ENCODE measurements around the gene OLFM3. TPM values are rescaled to one million over a fixed set of nuclear protein-coding genes. Genes with fewer than 3 reads are reported as not detected.
A peak's percentile ranks its signal among the peaks of the same experiment; 100 is the strongest.

Gene OLFM3
- total RNA-seq, 1 donor from 2014 or later: 7.5 TPM

DNA sequence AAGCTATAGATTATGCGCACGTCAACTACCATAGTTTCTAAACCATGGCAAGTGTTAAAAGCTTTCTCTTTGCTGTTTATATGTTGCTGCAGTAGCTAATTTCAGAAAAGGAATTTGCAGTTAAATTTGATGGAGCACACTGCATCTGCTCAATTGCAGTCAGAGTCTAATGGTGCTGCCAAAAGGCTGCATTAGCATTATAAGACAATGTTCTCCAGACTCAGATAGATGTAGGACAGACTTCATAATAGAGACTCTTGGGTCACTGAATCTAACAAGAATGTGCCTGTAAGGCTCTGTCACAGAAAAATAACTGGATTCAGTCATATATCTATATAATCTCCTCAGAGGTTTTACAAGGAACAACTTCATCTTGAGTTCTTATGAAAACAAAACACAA is 198.3 kb downstream of the OLFM3 start:
- no peaks in the 10 kb centered on the region for H3K9me3 Mint-ChIP-seq
- H3K27ac Mint-ChIP-seq: peak overlapping the region; percentile 58
- peaks cover 4% of the 10 kb centered on the region for H3K36me3 Mint-ChIP-seq
- H3K4me1 Mint-ChIP-seq: peaks cover 25% of the 10 kb centered on the region
- no peak for DNase-seq (ENCODE audit: low spot score in 2 of 2, unreplicated experiment in 2 of 2)
- TF ChIP-seq, protein P1, sequence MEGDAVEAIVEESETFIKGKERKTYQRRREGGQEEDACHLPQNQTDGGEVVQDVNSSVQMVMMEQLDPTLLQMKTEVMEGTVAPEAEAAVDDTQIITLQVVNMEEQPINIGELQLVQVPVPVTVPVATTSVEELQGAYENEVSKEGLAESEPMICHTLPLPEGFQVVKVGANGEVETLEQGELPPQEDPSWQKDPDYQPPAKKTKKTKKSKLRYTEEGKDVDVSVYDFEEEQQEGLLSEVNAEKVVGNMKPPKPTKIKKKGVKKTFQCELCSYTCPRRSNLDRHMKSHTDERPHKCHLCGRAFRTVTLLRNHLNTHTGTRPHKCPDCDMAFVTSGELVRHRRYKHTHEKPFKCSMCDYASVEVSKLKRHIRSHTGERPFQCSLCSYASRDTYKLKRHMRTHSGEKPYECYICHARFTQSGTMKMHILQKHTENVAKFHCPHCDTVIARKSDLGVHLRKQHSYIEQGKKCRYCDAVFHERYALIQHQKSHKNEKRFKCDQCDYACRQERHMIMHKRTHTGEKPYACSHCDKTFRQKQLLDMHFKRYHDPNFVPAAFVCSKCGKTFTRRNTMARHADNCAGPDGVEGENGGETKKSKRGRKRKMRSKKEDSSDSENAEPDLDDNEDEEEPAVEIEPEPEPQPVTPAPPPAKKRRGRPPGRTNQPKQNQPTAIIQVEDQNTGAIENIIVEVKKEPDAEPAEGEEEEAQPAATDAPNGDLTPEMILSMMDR (IDR thresholded peaks at IDR 0.05; ENCODE audit: unreplicated experiment): no peak
- H3K4me3 Mint-ChIP-seq: no peak overlapping the region
- H3K27me3 Mint-ChIP-seq (ENCODE audit: low read depth): no peaks in the 10 kb centered on the region

DNA sequence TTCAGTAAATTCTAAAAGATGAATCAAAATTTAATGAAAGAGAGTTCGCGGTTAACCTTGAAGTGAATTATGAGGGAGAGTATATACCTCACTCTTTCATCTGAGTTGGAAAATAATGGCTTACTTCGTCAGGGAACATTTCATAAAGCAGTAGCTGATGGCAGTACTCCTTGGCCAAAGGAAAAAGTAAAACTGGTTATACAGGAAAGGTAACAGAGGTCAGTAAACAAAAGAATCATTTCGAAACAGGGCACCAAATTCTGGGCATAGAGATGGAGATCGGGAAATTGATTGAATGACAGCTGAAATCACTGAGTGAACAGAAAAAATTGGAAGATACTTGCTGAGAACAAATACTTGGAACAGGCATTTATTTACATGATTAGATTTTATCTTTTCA is 199.0 kb downstream of the OLFM3 start:
- DNase-seq (ENCODE audit: low spot score in 2 of 2, unreplicated experiment in 2 of 2): no peak
- Mint-ChIP-seq H3K36me3 (peaks cover 2% of the 10 kb centered on the region), H3K4me3 (no peak overlapping the region), H3K27ac (peak overlapping the region; percentile 54), H3K27me3 (ENCODE audit: low read depth) (no peaks in the 10 kb centered on the region), H3K4me1 (peaks cover 28% of the 10 kb centered on the region), H3K9me3 (no peaks in the 10 kb centered on the region)
- TF ChIP-seq, protein P1 (IDR thresholded peaks at IDR 0.05; ENCODE audit: unreplicated experiment): no peak

DNA sequence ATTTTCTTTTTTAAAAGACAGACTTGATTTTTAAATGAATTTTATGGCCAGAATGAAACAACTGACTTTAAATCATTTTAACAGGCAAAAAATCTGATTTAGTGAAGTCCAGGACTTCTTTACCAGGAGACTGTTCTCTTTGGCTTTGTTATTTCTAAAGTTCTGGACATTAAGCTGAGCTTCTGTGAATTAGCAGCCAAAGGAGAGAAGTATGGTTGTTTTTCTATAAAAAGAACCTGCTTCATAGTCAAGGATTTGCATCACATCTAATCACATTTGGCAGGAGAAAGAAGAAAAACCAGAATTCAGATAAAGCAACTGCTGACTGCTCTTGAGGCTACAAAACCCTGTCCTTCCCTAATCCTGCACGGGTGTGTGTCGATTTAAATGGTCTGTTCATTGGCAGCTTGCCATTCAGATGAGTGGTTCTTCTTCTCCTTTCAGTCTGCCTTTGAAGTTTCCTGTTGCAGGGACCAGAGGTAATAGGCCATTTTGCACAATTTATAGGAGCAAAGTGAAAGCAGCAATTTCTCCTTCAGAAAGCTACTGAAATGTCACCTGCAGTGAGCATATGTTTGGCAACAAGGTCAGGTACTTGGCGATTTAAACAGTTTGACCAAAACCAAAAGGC is 215.4 kb downstream of the OLFM3 start:
- Mint-ChIP-seq H3K4me1 (peaks cover 24% of the 10 kb centered on the region), H3K4me3 (no peak overlapping the region), H3K36me3 (peaks cover 5% of the 10 kb centered on the region), H3K27me3 (ENCODE audit: low read depth) (no peaks in the 10 kb centered on the region), H3K27ac (peak overlapping the region; percentile 79), H3K9me3 (peaks cover 13% of the 10 kb centered on the region)
- TF ChIP-seq, protein P1 (IDR thresholded peaks at IDR 0.05; ENCODE audit: unreplicated experiment): no peak
- peak; percentile 21 to 54 for DNase-seq (ENCODE audit: low spot score in 2 of 2, unreplicated experiment in 2 of 2)

DNA sequence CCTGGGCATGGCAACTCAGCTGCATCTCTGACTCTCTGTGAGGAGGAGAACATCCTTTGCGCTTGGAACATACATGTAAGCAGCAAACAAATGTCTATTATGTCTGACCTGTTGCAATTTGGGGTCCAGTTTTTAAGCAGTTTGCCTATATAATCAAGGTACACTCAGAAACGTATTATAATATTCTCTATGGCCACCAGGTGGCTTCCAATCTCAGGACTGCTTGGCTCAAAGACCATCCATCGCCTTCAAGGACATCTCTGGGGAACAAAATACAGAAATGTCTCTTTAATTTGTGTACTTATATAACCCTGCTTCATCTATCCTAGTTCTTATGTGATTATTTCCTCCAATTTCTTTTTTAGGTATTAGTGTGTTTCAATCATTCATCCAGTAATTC is 227.2 kb downstream of the OLFM3 start:
- no peak overlapping the region for H3K27ac Mint-ChIP-seq
- peaks cover 4% of the 10 kb centered on the region for H3K27me3 Mint-ChIP-seq (ENCODE audit: low read depth)
- no peak overlapping the region for H3K4me3 Mint-ChIP-seq
- peaks cover 3% of the 10 kb centered on the region for H3K4me1 Mint-ChIP-seq
- peaks cover 2% of the 10 kb centered on the region for H3K36me3 Mint-ChIP-seq
- peaks cover 16% of the 10 kb centered on the region for H3K9me3 Mint-ChIP-seq
- no peak for DNase-seq (ENCODE audit: low spot score in 2 of 2, unreplicated experiment in 2 of 2)
- TF ChIP-seq, protein P1 (IDR thresholded peaks at IDR 0.05; ENCODE audit: unreplicated experiment): peak; percentile 56

DNA sequence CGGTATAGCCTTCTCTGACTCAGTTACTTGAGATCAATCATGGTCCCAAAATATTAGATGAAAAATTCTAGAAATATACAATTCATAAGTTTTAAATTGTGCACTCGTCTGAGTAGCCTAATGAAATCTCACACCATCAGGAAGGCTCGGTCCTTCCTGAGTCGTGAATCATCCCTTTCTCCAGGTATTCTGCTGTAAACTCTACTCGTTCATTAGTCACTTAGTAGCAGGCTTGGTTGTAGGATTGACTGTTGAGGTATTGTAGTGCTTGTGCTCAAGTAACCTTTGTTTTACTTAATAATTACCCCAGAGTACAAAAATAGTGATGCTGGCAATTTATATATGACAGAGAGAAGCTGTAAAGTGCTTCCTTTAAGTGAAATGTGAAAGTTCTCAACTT is 238.7 kb downstream of the OLFM3 start:
- no peak for DNase-seq (ENCODE audit: low spot score in 2 of 2, unreplicated experiment in 2 of 2)
- H3K4me1 Mint-ChIP-seq: peaks cover 12% of the 10 kb centered on the region
- TF ChIP-seq, protein P1 (IDR thresholded peaks at IDR 0.05; ENCODE audit: unreplicated experiment): no peak
- H3K27me3 Mint-ChIP-seq (ENCODE audit: low read depth): no peaks in the 10 kb centered on the region
- no peaks in the 10 kb centered on the region for H3K36me3 Mint-ChIP-seq
- no peak overlapping the region for H3K4me3 Mint-ChIP-seq
- H3K27ac Mint-ChIP-seq: no peak overlapping the region
- H3K9me3 Mint-ChIP-seq: peaks cover 18% of the 10 kb centered on the region

All from mesothelial cell of epicardium (in vitro differentiated cells).